HG03280 (cell line): ENCODE measurements around the gene CDK2AP2.
"Not testable (repeated sequence)": the region's sequence is repeated elsewhere in the genome, so short reads cannot be mapped to it uniquely, and the experiment has no call there.

Source experiments
- ATAC-seq: cut with Tn5 transposase; IDR thresholded peaks from one replicate; pipeline ENCODE4 v1.9.1; 2021; ENCODE audit warnings: mild to moderate bottlenecking, moderate library complexity; ENCODE audit not compliant: unreplicated experiment

CDK2AP2 gene

DNA sequence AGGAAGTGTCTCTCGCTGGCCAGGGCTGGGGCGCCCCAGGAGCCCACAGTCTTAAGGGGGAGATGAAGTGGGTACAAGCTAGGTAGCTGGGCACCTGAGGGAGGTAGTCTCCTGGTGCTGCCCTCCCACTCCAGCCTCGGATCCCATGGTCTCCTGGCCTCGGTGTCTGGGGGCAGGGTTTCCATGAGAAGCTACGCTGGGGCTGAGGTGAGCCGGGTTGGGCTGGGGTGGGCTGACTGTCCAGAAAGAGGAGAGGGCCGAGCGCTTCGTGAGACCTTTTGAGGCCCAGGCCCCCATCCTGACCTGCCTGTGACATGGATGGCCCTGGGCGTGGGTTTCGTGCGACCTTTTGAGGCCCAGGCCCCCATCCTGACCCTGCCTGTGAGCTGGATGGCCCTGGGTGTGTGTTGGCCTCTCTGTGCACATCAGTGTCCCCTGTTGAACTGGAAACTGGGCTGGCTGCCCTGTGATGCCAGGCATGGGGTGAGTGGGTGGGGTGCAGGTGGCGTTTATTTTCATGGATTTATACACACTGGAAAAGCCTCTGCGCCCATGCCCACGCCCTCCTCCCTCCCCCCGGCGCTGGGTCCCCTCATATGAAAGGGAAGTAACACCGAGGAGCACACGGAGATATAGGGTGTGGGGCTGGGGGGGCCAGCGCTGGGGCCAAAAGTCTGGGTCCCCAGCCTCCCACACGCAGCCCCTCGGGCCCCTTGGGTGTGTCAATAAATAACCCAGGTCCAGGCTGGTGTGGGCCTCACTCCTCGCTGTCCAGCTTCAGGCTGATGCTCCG, 16.5 kb downstream of the CDK2AP2 start:
- ATAC-seq, result no peak

DNA sequence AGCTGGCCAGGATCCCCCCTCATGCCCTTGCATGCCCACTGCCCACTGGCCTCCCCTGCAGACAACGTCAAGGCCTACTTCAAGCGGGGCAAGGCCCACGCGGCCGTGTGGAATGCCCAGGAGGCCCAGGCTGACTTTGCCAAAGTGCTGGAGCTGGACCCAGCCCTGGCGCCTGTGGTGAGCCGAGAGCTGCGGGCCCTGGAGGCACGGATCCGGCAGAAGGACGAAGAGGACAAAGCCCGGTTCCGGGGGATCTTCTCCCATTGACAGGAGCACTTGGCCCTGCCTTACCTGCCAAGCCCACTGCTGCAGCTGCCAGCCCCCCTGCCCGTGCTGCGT, 17.3 kb downstream of the CDK2AP2 start:
- no peak for ATAC-seq

DNA sequence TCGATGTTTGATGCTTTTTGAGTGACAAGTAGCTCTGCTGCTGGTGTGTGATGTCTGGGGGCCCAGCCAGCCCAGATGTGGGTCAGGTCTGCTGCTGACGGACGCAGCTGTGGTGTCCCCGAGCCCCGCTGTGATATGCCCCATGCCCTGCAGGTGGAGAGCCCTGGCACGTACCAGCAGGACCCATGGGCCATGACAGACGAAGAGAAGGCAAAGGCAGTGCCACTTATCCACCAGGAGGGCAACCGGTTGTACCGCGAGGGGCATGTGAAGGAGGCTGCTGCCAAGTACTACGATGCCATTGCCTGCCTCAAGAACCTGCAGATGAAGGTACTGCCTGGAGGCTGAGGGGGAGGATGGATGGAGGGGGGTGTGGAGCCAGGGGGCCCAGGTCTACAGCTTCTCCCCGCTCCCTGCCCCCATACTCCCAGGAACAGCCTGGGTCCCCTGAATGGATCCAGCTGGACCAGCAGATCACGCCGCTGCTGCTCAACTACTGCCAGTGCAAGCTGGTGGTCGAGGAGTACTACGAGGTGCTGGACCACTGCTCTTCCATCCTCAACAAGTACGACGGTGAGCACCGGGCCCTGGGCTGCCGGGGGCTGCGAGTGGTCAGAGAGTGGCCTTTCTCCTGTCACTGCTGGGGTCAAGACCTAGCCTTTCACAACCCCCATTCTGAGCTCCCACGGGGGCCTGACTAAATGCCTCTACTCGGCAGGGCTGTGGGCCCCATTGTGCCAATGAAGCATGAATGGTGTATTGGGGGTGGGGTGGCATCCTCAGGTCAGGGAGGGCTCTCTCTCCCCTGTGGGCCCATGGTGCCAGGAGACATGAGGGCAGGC, 17.9 kb downstream of the CDK2AP2 start:
- ATAC-seq, result no peak

DNA sequence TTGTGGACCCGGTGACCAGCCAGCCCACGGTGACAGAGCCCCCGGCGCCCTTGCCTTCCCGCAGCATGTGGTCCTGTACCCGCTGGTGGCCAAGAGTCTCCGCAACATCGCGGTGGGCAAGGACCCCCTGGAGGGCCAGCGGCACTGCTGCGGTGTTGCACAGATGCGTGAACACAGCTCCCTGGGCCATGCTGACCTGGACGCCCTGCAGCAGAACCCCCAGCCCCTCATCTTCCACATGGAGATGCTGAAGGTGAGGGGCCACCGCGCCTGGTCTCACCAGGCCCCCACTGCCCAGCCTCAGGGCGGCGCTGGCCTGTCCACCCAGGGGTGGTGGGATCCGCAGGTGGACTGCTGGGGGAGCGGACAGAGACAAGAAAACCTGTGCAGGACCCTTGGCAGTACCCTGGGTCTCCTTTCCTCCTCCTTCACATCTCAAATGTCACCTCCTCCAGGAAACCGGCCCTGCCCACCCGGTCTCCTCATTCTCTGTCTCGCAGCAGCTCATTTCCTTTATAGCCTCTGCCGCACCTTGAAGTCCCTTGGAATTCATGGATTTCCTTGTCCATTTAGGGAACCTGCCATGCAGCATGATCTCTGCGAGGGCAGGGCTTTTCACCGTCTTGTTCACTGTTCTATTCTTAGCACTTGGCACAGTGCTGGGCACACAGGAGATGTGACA, 18.6 kb downstream of the CDK2AP2 start:
- ATAC-seq, result no peak

DNA sequence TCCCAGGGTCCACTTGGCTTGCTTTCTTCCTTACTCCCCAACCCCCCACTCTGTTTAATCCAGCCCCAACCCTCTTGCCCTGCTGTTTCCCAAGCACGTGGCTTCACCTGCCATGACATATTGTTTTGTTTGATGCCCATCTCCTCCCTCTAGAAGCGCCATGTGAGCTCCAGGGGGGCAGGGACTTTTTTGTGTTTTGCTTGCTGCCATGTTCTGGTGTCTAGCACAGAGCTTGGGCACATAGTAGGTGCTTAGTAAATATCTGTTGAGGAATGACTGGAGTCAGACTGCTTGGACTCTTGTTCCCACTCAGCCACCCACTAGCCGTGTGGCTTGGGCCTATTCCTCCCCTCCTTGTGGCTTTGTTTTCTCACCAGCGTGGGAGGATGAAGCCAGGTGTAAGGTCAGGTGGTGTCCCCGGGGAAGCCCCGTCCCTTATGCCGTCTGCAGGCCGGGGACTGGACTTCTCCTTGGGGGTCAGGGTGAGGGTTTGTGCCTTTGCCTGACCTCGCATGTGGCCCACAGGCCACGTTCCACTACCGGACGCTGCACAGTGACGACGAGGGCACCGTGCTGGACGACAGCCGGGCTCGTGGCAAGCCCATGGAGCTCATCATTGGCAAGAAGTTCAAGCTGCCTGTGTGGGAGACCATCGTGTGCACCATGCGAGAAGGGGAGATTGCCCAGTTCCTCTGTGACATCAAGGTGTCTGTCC, 21.3 kb downstream of the CDK2AP2 start:
- peak; percentile 35 for ATAC-seq

DNA sequence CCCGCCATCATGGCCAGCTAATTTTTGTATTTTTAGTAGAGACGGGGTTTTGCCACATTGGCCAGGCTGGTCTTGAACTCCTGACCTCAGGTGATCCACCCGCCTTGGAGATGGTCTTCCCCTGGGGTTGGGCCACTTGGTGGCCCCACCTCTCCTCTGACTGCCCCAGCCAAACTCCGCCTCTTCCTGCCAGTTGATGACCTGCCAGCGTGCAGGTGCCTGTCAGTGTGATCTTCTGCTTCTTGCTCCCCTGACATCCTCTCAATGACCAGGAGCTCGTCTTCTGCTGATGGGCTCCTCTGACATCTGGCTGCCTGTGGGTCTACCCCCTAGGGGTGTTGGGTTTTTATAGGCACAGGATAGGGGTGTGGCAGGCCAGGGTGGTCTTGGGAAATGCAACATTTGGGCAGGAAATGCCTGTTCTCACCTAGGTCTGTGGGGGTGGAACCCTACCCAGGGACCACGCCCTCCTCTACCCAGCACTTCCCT, 22.0 kb downstream of the CDK2AP2 start:
- ATAC-seq, result not testable (repeated sequence)

DNA sequence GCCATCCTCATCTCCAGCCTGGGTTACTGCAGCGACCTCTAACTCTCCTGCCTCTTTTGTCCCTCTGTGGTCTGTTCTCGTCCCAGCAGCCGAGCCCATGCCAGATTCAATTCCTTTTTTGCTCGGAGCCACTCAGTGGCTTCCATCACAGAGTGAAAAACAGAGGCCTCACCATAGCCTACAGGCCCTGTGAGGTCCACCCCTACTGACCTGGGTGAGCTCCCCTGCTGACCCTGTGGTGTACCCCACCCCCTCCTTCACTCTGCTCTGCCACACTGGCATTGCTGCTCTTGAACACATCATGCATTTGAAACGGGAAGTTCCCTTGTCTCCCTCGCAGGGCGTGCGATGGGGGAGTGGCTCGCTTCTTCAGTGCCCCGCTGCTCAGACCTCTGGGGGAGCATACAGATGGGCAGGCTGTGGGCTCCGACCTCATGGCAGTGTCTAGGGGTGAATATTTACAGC, 23.1 kb downstream of the CDK2AP2 start:
- ATAC-seq, result no peak

DNA sequence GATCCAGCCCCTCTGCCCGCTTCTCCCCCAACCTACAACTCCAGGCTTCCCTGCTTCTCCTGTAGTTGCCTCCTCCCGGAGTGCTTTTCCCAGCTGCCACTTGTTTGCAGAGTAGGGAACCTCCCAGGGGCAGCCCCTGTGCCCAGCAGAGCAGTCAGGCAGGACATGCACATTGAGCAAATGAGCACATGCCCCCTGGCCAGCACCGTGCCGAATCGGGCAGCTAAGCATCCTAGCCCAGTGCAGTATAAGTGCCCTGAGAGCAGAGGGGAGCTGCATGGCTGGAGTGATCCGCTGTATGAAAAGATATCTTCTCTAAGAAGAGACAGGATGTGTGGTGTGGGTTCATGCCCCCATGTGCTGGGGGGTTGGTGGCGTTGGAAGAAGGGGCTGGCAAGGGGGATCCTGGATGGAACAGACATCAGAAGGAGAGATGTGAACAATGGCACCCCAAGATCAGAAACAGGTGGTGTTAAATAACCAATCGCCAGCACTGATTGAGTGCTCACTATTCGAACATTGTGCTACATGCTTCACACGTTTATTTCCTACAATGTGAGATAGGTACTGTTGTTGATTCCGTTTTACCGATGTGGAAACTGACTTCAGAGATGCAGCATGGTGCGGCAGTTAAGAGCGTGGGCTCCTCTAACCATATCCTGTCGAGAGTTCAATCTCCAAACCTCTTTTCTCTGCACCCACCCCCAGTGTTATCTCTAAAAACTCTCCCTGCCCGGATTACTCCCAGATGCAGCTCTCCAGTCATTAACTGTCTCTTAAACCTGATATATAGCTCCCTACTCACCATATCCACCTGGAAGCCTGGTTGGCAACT, 23.9 kb downstream of the CDK2AP2 start:
- no peak for ATAC-seq

DNA sequence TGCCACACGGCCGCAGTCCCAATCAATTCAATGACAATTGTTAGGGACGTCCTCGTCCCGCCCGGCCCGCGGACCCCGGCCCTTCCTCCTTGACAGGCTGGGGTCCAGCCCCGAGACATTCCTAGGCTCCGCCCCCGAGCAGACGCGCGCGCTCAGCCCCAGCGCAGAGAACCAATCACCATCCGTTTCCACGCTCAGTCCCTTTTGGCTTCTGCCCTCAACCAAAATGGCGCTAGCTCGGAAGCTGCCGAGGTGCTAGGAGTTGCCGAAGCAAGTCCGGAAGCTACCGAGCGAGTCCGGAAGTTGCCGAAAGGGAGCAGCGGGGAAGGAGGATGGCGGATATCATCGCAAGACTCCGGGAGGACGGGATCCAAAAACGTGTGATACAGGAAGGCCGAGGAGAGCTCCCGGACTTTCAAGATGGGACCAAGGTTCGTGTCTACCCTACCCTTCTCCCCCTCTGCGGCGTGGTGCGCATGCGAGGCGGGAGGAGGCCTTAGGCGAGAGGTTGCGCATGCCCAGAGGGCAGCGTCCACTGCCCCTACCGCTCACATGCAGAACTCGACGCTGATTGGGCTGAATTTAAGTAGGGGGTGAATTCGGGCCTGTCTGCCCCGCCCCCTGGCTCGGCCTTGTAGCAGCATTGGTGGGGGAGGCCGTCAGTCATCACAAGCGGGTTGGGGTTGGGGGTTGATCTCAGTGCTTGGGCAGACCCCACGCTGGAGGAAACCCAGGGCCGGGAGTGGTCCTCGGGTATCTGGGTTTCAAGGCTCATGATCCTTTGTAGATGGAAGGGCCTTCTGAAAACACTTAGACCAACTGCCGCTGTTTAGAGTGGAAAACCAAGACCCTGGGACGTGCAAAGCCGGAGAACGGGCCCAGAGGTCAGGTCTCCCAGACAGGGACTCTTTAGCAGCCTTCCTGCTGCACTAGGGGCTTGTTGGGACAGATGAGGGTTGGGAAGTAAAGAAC, 24.8 kb downstream of the CDK2AP2 start, which contains the start of gene AIP:
AIP (plus strand) TSS at position 200 of the 972 bp plus-strand sequence; CDS start at position 333, 133 bp downstream.
- peak; percentile 68 for ATAC-seq

DNA sequence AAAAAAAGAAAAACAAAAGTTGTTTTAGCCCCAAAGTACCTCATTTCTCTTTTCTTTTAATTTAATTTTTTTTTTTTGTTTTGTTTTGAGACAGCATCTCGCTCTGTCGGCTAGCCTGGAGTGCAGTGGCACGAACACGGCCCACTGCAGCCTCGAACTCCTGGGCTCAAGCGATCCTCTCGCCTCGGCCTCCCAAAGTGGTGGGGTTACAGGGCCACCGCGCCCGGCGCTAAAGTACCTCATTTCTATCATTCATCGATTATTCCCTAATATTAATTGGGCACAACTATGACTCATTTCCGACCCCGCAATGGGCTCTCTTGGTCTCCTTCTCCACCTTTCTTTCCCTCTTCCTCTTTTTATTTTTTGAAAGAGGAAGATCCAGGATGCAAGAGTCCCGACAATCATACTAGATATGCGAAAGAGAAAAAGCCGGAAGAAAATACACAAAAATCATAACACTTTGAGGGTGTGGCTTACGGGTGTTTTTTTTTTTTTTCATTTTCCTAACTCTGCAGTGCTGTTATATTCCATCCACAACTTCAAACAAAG, 25.6 kb downstream of the CDK2AP2 start:
- no peak for ATAC-seq

DNA sequence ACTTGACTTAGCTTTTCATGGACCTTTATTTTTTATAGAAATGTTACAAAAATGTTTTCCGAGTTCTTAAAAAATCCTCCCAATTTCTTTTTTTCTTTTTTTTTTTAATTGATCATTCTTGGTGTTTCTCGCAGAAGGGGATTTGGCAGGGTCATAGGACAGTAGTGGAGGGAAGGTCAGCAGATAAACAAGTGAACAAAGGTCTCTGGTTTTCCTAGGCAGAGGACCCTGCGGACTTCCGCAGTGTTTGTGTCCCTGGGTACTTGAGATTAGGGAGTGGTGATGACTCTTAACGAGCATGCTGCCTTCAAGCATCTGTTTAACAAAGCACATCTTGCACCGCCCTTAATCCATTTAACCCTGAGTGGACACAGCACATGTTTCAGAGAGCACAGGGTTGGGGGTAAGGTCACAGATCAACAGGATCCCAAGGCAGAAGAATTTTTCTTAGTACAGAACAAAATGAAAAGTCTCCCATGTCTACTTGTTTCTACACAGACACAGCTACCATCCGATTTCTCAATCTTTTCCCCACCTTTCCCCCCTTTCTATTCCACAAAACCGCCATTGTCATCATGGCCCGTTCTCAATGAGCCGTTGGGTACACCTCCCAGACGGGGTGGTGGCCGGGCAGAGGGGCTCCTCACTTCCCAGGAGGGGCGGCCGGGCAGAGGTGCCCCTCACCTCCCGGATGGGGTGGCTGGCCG, 30.5 kb downstream of the CDK2AP2 start:
- not testable (repeated sequence) for ATAC-seq

DNA sequence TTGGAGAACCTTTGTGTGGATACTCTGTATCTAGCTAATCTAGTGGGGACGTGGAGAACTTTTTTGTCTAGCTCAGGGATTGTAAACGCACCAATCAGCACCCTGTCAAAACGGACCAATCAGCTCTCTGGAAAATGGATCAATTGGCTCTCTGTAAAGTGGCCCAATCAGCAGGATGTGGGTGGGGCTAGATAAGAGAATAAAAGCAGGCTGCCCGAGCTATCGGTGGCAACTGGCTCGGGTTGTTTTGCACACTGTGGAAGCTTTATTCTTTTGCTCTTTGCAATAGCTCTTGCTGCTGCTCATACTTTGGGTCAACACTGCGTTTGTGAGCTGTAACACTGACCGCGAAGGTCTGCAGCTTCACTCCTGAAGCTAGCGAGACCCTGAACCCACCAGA, 31.3 kb downstream of the CDK2AP2 start:
- ATAC-seq, result not testable (repeated sequence)

DNA sequence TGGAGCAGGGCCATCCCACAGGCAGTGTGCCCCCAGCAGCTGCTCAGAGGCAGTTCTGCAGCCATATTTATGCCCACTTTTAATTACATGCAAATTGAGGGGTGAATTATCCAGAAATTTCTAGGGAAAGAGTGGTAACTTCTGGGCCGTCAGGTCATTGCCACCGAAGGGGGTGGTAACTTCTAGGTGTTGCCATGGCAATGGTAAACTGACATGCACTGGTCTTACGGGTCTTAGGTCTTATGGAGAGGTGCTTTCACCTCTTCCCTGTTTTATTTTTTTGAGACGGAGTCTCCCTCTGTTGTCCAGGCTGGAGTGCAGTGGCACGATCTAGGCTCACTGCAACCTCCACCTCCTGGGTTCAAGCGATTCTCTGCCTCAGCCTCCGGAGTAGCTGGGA, 35.1 kb downstream of the CDK2AP2 start:
- no peak for ATAC-seq

DNA sequence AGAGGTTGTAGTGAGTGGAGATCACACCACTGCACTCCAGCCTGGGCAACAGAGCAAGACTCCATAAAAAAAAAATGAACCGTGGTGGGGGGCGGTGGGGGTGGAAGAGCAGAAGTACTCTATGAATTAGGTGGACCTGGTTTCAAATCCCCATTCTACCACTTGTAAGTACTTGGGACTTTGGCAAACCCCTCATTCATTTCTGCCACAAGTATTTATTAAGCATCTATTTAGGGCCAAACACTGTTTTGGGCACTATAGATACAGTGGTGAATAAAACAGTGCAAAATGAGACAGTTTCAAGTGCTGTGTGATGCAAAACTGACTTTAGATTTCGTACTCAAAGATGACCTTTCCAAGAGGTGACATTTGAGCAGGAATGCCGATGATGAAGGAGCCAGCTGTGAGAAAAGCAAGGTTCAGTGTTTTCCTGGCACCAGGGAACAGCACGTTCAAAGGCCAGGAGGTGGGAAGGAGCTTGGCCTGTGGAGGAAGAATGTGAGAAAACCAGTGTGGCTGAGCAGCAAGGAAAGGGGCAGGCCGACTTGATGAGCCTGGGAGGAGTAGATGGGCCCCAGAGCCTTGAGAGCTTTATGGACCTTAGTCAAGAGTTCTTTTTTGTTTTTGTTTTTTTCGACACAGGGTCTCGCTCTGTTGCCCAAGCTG, 37.5 kb downstream of the CDK2AP2 start:
- no peak for ATAC-seq

DNA sequence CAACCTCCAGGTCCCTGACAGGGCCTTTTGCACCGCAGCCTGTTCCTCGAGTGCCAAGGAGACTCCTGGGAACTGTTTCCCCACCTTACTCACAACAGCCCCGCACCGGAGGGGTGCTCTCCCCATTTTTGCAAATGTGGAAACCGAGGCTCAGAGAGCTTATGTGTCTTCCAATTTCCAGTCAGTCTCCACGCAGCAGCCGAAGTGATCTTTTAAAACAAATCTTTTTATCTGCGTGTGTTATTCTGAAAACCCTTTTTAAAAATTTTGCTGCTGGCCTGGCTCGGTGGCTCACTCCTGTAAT, 38.5 kb downstream of the CDK2AP2 start:
- ATAC-seq, result no peak

DNA sequence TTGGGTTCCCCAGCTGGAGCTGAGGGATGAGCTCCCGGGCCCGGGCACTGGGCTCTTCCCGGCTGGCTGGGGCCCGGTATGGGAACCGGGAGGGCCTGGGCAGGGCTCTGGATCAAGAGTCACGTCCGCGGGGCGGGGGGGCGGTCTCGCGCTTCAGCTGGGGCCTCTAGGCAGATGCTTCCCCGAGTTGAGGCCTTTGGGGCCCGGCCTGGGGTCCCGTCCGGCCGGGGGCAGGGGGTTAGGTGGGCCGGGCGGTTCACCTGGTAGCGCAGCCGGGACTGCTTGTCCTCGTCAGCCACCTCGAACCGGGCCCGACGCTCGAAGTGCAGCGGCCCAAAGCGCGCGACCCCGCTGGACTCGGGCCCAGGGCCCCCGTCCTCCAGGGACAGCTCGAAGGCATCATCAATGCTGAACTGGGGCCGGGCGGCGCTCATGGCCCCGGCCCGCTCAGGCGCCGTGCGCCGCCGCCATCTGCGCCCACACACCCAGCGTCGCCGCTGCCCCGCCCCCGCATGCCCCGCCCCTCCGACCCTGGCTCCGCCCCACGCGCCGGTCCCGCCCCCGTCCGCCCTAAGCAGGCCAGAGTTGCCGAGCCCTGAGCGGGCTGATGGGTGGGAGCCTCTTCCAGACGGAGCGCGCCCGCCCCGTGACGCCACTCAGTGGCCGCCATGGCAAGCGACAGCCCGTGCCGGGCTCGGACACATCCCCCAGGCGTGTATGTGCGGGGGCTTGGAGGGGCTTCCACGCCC, 39.0 kb downstream of the CDK2AP2 start, which contains the start of gene TMEM134:
TMEM134 (minus strand) TSS at position 493 of the 749 bp plus-strand sequence; CDS start at position 434, 59 bp downstream.
- ATAC-seq, result peak; percentile 68

DNA sequence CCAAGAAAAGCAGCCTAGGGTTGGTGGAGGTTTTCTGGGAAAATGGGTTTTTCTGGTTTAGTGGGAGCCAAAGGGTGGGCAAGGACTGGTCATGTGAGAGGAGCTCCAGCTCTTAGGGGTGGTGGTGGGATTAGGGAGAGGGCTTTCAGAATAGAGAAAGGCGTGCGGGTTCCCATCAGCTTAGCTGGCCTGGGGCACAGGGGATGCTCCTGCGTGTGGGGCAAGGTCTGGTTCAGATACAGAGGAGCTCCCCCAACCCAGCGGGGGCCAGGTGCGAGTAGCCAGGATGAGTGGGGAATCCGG, 39.6 kb downstream of the CDK2AP2 start:
- ATAC-seq, result no peak
